H1 (cell line): ENCODE results near the gene TTC27. TPM values are rescaled to one million over a fixed set of nuclear protein-coding genes. Genes with fewer than 3 reads are reported as not detected.

Experiments
- CBX5 ChIP-seq: fragments of 300-800, 300-1000 bp; sonication (generic); IDR thresholded peaks from 2 replicates; pipeline ENCODE4 v1.7.1; 2016; ENCODE audit warnings: antibody characterized with exemption, low read length, low read depth
- CHD7 ChIP-seq: fragments of 300-600 bp; sonication (generic); IDR thresholded peaks from 2 replicates; pipeline ENCODE4 v1.7.1; 2012; ENCODE audit warnings: low read length, moderate library complexity, mild to moderate bottlenecking, inconsistent platforms; ENCODE audit not compliant: insufficient replicate concordance
- NANOG ChIP-seq: IDR thresholded peaks from 2 replicates; pipeline ENCODE4 v1.6.1; 2011; ENCODE audit warnings: low read length, low read depth, mild to moderate bottlenecking, inconsistent platforms; ENCODE audit not compliant: insufficient read depth, poor library complexity, severe bottlenecking
- POU5F1 ChIP-seq: IDR thresholded peaks from 2 replicates; pipeline ENCODE4 v1.6.1; 2011; ENCODE audit warnings: low read depth, mild to moderate bottlenecking, low read length, moderate library complexity
- SP1 ChIP-seq: IDR thresholded peaks from 2 replicates; pipeline ENCODE4 v1.6.1; 2011; ENCODE audit warnings: low read depth, low read length
- SRF ChIP-seq: IDR thresholded peaks from 2 replicates; pipeline ENCODE4 v1.6.1; 2011; ENCODE audit warnings: mild to moderate bottlenecking, low read depth, low read length, moderate library complexity
- SUZ12 ChIP-seq: fragments of 200-600 bp; sonication (generic); IDR thresholded peaks from 2 replicates; pipeline ENCODE4 v1.6.1; 2012; ENCODE audit warnings: mild to moderate bottlenecking, inconsistent platforms, low read length, moderate library complexity, mixed read lengths
- TAF7 ChIP-seq: optimal IDR thresholded peaks from 2 replicates; pipeline ENCODE3; 2011; ENCODE audit warnings: low read depth, mild to moderate bottlenecking, inconsistent platforms, low read length, moderate library complexity, borderline replicate concordance
- YY1 ChIP-seq: IDR thresholded peaks from 2 replicates; pipeline ENCODE4 v1.6.1; 2011; ENCODE audit warnings: low read depth, mild to moderate bottlenecking, low read length
- polyA plus RNA-seq, 7 experiments: library from polyadenylated mRNA; depleted of rRNA in 3 of 7; stranded (reverse) in 5 of 7; unstranded in 2 of 7; fragments of >200 nt in 5 of 7; fragments of 200-250 nt in 2 of 7; gene quantifications; 1 replicate in 5 of 7; 2 replicates in 1 of 7; 4 replicates in 1 of 7; pipeline versions ENCODE4 v1.2.1 to v1.2.3, GENCODE V29; 2011 to 2013; ENCODE audit warnings: missing spikeins in 2 of 7, mixed read lengths in 2 of 7
- total RNA-seq: library from RNA; stranded (reverse); fragmentation: NEBNext Ultra II Directional; extraction: Animal tissue kit (Norgen Biotek cat#: 25700); gene quantifications from 2 replicates; pipeline ENCODE4 v1.2.1, GENCODE V29; 2021

TTC27 gene
- total and polyA plus RNA-seq, 2 of the 8 experiments (the other 6 are each of a cell fraction or from before 2014, with no cell fraction given), result 13.8 to 29.1 TPM

DNA sequence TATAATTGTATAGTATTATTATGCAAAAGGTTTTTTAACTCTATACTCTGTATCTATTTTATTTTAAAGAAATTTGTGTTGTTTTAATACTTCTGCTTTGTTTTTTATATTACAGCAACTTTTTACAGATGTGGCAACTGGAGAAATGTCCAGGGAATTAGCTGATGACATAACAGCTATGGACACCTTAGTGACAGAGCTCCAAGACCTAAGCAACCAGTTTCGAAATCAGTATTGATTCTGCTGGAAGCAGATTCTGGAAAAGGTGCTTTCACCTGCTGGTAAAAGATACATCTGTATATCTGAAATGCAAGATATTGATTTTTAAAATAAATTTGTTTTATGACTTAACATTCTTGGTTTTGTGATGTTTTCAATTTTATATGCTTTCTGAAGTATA, 192.9 kb downstream of the TTC27 start (continued):
- no peak for TF ChIP-seq CHD7
- no peak for TF ChIP-seq SP1
- TF ChIP-seq YY1, result no peak
- TF ChIP-seq POU5F1, result no peak
- no peak for TF ChIP-seq CBX5
- no peak for TF ChIP-seq TAF7
- no peak for TF ChIP-seq NANOG
- TF ChIP-seq SRF, result no peak
- TF ChIP-seq SUZ12, result no peak
